SK-N-SH (cell line): ENCODE measurements around the gene PSMD1. TPM values are rescaled to one million over a fixed set of nuclear protein-coding genes. Genes with fewer than 3 reads are reported as not detected.

Source experiments
- CHD2 ChIP-seq: fragments of 150-350 bp; IDR thresholded peaks from 2 replicates; pipeline ENCODE4 v1.6.1; 2018; ENCODE audit warnings: low read length; ENCODE audit not compliant: partially characterized antibody
- ELF1 ChIP-seq: IDR thresholded peaks from 2 replicates; pipeline ENCODE4 v1.4.0; 2012
- EP300 ChIP-seq, 2 experiments: IDR thresholded peaks; 2 replicates each; pipeline versions ENCODE4 v1.4.0 to v1.6.1; 2012; ENCODE audit warnings: borderline replicate concordance in 1 of 2, low read depth in 1 of 2, low read length in 1 of 2
- EZH2phosphoT487 ChIP-seq: fragments of 200-600 bp; sonication (generic); IDR thresholded peaks from 2 replicates; pipeline ENCODE4 v1.6.1; 2017; ENCODE audit warnings: low read depth, mixed run types, mild to moderate bottlenecking, antibody characterized with exemption, moderate library complexity, borderline replicate concordance
- FOXJ3 ChIP-seq: sonication (generic); formaldehyde crosslinking; IDR thresholded peaks from 2 replicates; pipeline ENCODE4 v1.5.1; 2020; ENCODE audit warnings: mild to moderate bottlenecking, missing genetic modification reagents
- GABPA ChIP-seq: IDR thresholded peaks from 2 replicates; pipeline ENCODE4 v1.4.0; 2012; ENCODE audit warnings: low read depth, mild to moderate bottlenecking
- GATA2 ChIP-seq: sonication (generic); formaldehyde crosslinking; IDR thresholded peaks from 2 replicates; pipeline ENCODE4 v1.5.0; 2020; ENCODE audit warnings: mild to moderate bottlenecking, missing genetic modification reagents
- MAX ChIP-seq: IDR thresholded peaks from 2 replicates; pipeline ENCODE4 v1.4.0; 2012; ENCODE audit warnings: low read depth
- MEF2A ChIP-seq: IDR thresholded peaks from 2 replicates; pipeline ENCODE4 v1.4.0; 2012; ENCODE audit warnings: low read depth, borderline replicate concordance
- MXI1 ChIP-seq: IDR thresholded peaks from 2 replicates; pipeline ENCODE4 v1.6.1; 2012; ENCODE audit warnings: mild to moderate bottlenecking, low read depth, low read length, improper control_type of control experiment
- NRF1 ChIP-seq: IDR thresholded peaks from 2 replicates; pipeline ENCODE4 v1.6.1; 2012; ENCODE audit warnings: low read depth, mild to moderate bottlenecking, low read length
- RCOR1 ChIP-seq: fragments of 150-350 bp; IDR thresholded peaks from 2 replicates; pipeline ENCODE4 v1.6.1; 2017; ENCODE audit warnings: antibody characterized with exemption, low read length
- RFX5 ChIP-seq: IDR thresholded peaks from 2 replicates; pipeline ENCODE4 v1.6.1; 2012; ENCODE audit warnings: mild to moderate bottlenecking, improper control_type of control experiment, low read length
- SMC3 ChIP-seq: IDR thresholded peaks from 2 replicates; pipeline ENCODE4 v1.6.1; 2012; ENCODE audit warnings: low read depth, low read length, improper control_type of control experiment
- TAF1 ChIP-seq: IDR thresholded peaks from 2 replicates; pipeline ENCODE4 v1.6.1; 2012; ENCODE audit warnings: low read depth, mild to moderate bottlenecking, low read length, moderate library complexity, borderline replicate concordance
- TCF12 ChIP-seq: IDR thresholded peaks from 2 replicates; pipeline ENCODE4 v1.4.0; 2012
- YY1 ChIP-seq: IDR thresholded peaks from 2 replicates; pipeline ENCODE4 v1.4.0; 2012; ENCODE audit warnings: low read depth, mild to moderate bottlenecking
- ZBTB33 ChIP-seq: IDR thresholded peaks from 2 replicates; pipeline ENCODE4 v1.4.0; 2012; ENCODE audit warnings: low read depth, borderline replicate concordance
- polyA plus RNA-seq, 3 experiments: library from polyadenylated mRNA; depleted of rRNA; stranded (reverse); fragments of >200 nt; gene quantifications; 2 replicates each; pipeline ENCODE4 v1.2.3, GENCODE V29; 2012
- TF ChIP-seq, protein P1 (sequence below): IDR thresholded peaks from 2 replicates; pipeline ENCODE4 v1.6.1; 2012; ENCODE audit warnings: mild to moderate bottlenecking, low read depth, low read length, moderate library complexity
- TF ChIP-seq, protein P2 (sequence below): fragments of 150-350 bp; IDR thresholded peaks from 2 replicates; pipeline ENCODE4 v1.6.1; 2016; ENCODE audit warnings: mild to moderate bottlenecking, low read depth, low read length
- TF ChIP-seq, protein P3 (sequence below): fragments of 150-350 bp; IDR thresholded peaks from 2 replicates; pipeline ENCODE4 v1.6.1; 2017; ENCODE audit warnings: antibody characterized with exemption, low read length, low read depth, borderline replicate concordance
- TF ChIP-seq, protein P4 (sequence below): IDR thresholded peaks from 2 replicates; pipeline ENCODE4 v1.4.0; 2012; ENCODE audit warnings: low read depth, borderline replicate concordance

The PSMD1 gene
- polyA plus RNA-seq, 1 of the 3 experiments (the other 2 are of a cell fraction) = 92.3 TPM

GRCh38 chr2:231052494-231053451, 3.9 kb upstream of the PSMD1 start (continued):
- TF ChIP-seq, protein P1, sequence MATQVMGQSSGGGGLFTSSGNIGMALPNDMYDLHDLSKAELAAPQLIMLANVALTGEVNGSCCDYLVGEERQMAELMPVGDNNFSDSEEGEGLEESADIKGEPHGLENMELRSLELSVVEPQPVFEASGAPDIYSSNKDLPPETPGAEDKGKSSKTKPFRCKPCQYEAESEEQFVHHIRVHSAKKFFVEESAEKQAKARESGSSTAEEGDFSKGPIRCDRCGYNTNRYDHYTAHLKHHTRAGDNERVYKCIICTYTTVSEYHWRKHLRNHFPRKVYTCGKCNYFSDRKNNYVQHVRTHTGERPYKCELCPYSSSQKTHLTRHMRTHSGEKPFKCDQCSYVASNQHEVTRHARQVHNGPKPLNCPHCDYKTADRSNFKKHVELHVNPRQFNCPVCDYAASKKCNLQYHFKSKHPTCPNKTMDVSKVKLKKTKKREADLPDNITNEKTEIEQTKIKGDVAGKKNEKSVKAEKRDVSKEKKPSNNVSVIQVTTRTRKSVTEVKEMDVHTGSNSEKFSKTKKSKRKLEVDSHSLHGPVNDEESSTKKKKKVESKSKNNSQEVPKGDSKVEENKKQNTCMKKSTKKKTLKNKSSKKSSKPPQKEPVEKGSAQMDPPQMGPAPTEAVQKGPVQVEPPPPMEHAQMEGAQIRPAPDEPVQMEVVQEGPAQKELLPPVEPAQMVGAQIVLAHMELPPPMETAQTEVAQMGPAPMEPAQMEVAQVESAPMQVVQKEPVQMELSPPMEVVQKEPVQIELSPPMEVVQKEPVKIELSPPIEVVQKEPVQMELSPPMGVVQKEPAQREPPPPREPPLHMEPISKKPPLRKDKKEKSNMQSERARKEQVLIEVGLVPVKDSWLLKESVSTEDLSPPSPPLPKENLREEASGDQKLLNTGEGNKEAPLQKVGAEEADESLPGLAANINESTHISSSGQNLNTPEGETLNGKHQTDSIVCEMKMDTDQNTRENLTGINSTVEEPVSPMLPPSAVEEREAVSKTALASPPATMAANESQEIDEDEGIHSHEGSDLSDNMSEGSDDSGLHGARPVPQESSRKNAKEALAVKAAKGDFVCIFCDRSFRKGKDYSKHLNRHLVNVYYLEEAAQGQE = no peak
- no peak for TF ChIP-seq RCOR1
- TF ChIP-seq, protein P2, sequence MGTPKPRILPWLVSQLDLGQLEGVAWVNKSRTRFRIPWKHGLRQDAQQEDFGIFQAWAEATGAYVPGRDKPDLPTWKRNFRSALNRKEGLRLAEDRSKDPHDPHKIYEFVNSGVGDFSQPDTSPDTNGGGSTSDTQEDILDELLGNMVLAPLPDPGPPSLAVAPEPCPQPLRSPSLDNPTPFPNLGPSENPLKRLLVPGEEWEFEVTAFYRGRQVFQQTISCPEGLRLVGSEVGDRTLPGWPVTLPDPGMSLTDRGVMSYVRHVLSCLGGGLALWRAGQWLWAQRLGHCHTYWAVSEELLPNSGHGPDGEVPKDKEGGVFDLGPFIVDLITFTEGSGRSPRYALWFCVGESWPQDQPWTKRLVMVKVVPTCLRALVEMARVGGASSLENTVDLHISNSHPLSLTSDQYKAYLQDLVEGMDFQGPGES = no peak
- peak; percentile 76; the same call in 1 of the 2 replicates for TF ChIP-seq MAX
- no peak for TF ChIP-seq EP300 (IDR thresholded peaks at IDR 0.05; ENCODE audit: borderline replicate concordance in 1 of 2, low read depth in 1 of 2, low read length in 1 of 2)
- TF ChIP-seq FOXJ3 (CRISPR knock-in tag) = no peak
- TF ChIP-seq GABPA = peak; percentile 67; the same call in 1 of the 2 replicates
- TF ChIP-seq ELF1 = 0 out of 2 replicates have a peak, but pooled peaks have one; percentile 25
- no peak for TF ChIP-seq MEF2A
- TF ChIP-seq TAF1 = peak; percentile 34; the same call in 1 of the 2 replicates
- no peak for TF ChIP-seq EZH2phosphoT487
- peak; percentile 28; the same call in 1 of the 2 replicates for TF ChIP-seq YY1
- TF ChIP-seq MXI1 = 0 out of 2 replicates have a peak, but pooled peaks have one; percentile 37
- TF ChIP-seq, protein P3, sequence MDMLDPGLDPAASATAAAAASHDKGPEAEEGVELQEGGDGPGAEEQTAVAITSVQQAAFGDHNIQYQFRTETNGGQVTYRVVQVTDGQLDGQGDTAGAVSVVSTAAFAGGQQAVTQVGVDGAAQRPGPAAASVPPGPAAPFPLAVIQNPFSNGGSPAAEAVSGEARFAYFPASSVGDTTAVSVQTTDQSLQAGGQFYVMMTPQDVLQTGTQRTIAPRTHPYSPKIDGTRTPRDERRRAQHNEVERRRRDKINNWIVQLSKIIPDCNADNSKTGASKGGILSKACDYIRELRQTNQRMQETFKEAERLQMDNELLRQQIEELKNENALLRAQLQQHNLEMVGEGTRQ = no peak
- TF ChIP-seq GATA2 (CRISPR knock-in tag) = no peak
- peak; percentile 62 for TF ChIP-seq CHD2
- TF ChIP-seq, protein P4, sequence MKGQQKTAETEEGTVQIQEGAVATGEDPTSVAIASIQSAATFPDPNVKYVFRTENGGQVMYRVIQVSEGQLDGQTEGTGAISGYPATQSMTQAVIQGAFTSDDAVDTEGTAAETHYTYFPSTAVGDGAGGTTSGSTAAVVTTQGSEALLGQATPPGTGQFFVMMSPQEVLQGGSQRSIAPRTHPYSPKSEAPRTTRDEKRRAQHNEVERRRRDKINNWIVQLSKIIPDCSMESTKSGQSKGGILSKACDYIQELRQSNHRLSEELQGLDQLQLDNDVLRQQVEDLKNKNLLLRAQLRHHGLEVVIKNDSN = no peak; the same call in 1 of the 2 replicates
- no peak for TF ChIP-seq ZBTB33
- no peak; the same call in 1 of the 2 replicates for TF ChIP-seq RFX5
- TF ChIP-seq SMC3 = peak; percentile 67
- peak; percentile 35; the same call in 1 of the 2 replicates for TF ChIP-seq NRF1
- TF ChIP-seq TCF12 = no peak
